GM12892 (cell line): Measurements from ENCODE around the gene SOBP.
A peak's percentile ranks its signal among the peaks of the same experiment; 100 is the strongest.

Experiments
- DNase-seq: peaks from one replicate; pipeline ENCODE4 v3.0.0; 2011; ENCODE audit not compliant: insufficient read length
- FAIRE-seq: peaks from 2 replicates; lab custom pipeline; 2011; peaks lifted over from hg19 to GRCh38; lab: Jason Lieb, UNC
- POLR2A ChIP-seq: IDR thresholded peaks from 2 replicates; pipeline ENCODE4 v1.6.1; 2011; ENCODE audit warnings: low read depth, low read length, control low read depth
- POLR2AphosphoS5 ChIP-seq: IDR thresholded peaks from 2 replicates; pipeline ENCODE4 v1.6.1; 2011; ENCODE audit warnings: low read depth, low read length, control low read depth
- TAF1 ChIP-seq: IDR thresholded peaks from 2 replicates; pipeline ENCODE4 v1.6.1; 2011; ENCODE audit warnings: low read depth, mild to moderate bottlenecking, control low read depth, low read length, borderline replicate concordance

SOBP gene

DNA sequence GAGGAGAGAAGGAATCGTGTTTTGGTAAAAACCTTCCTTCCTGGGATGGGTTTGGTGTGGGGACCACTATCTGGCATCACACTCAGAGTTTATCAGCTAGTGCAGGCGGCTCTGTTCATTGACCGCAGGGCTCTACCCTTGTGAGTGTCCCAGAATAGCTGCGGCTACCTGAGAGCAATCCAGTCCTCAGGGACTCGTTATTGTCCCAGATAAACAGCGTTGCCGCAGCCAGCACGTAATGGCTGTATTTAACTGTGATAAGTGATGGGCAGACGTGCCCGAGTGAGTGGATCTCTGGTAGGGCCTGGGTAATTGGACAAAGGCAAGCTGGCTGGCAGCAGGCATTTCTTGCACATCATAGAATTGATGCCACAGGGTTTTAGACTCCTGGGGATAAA, 163.3 kb downstream of the SOBP start:
- FAIRE-seq (no peak), DNase-seq (no peak)

DNA sequence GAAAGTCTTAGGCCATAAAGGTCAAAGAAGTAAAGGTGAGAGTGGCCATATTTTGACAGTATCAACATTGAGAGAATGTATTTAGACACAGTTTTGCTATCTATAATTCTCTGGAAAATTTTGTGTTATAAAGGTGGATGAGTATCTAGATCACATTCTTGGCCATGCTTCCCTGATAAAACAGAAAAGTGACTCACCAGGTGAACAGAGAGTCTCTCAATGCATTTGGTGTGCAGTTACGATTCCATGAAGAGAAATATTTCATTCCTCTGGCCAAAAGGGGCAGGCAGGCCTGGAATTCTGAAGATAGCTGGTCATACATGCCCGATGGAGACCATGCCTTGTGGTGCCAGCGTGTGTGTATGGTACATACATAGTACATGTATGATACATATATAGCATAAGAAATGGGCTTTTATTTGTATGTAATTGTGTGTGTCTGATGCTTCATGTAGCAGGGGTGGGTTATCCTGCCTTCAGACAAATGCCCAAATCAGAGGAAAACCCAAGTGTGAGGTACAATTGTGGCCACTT, 164.0 kb downstream of the SOBP start:
- no peak for FAIRE-seq
- TF ChIP-seq TAF1 (no peak), POLR2AphosphoS5 (no peak), POLR2A (no peak)
- DNase-seq, result no peak

More for the DNA sequence above, 163.3 kb downstream of the SOBP start:
- TF ChIP-seq TAF1, result no peak
- no peak for TF ChIP-seq POLR2A

DNA sequence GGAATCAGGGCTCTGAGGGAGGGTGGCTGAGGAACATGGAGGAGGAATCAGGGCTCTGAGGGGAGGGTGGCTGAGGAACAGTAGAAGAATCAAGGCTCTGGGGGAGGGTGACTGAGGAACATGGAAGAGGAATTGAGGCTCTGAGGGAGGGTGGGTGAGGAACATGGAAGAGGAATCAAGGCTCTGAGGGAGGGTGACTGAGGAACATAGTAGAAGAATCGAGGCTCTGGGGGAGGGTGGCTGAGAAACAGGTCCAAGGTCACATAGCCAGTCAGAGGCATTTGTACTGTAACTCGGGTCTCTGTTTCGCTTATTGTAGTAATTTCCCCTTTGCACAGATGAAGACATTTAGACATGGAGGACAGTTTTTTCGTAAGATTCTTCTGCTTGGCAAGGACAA, 164.8 kb downstream of the SOBP start:
- TF ChIP-seq POLR2A (no peak), POLR2AphosphoS5 (no peak), TAF1 (no peak)
- no peak for FAIRE-seq

DNA sequence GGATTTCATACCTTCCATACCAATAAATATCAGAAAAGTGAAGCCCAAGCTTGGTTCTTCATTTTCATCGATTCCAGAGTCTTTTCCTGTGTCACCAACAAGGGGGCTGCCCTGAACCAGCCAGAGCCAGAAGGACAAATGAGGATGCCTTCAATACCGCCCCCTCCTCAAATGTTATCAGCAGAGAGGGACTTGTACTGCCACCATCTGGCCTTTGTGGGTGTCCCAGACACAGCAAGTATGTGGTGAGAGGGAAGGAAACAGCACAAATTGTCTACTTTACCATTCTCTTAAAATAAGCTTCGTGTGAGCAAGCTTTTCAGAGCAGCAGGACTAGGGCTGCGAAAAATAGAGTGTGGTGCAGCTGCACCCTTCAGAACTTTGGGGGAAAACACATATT, 165.3 kb downstream of the SOBP start:
- no peak for DNase-seq
- TF ChIP-seq TAF1, result no peak
- TF ChIP-seq POLR2A, result no peak
- TF ChIP-seq POLR2AphosphoS5, result no peak
- FAIRE-seq, result peak; percentile 50

More for the DNA sequence above, 164.8 kb downstream of the SOBP start:
- no peak for DNase-seq

DNA sequence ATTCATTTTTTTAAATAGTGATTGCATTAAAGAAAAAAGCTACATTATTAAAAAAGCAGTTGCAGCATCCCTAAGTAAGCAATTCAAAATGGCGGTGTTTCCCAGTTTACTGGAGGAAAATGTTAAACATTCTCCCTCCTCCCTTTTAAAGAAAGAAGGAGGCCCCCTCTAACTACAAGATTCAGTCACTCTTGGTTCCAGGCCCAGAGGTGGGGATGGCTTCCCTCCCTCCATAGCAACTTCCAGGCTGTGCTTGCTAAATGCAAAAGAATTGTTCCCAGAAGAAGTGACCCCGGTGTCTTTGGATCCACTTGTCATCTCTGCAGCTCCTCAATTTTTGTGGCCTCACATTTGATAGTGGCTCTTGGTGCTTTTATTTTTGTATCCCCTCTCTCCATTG, 165.9 kb downstream of the SOBP start:
- FAIRE-seq (no peak), DNase-seq (no peak)
- TF ChIP-seq POLR2AphosphoS5 (no peak), TAF1 (no peak), POLR2A (no peak)

DNA sequence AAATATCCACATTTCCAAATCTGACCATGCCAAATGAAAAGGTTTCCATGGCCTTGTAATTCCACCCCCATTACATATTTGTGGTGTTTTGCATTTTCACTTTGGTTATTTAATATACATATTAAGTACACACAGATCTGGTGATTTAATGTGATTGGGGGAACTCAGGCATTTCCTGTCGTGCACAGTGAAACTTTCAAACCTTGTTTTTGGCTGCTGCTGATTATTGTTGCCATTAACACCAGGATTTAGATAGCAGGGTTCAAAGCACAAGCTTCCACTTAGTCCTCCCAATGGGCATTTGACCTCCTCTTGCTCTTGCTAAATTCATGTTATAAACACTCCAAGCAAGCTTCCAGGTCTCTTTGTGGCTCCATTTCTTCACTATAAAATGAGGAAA, 166.5 kb downstream of the SOBP start:
- FAIRE-seq (peak; percentile 92), DNase-seq (no peak)
- TF ChIP-seq POLR2AphosphoS5 (no peak), TAF1 (no peak), POLR2A (no peak)

DNA sequence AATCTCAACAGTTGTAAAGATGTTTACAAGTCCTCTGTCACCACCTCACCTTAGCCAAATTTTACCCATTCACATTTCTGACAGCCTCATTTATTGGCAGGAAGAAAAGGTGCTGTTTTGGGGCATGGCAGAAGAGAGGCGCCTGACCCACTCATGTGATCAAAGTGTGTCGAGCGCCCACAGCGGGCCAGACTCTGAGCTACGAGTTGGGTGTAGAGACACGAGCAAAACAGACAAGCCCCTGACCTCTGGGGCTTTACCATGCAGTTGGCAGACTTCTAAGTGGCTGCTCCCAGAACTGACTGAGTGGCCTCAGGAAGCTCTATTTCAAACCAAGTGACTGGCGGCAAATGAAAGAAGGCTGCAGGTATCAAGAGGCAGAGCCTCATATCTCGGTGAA, 167.0 kb downstream of the SOBP start:
- DNase-seq (no peak), FAIRE-seq (no peak)
- no peak for TF ChIP-seq POLR2A
- no peak for TF ChIP-seq TAF1

DNA sequence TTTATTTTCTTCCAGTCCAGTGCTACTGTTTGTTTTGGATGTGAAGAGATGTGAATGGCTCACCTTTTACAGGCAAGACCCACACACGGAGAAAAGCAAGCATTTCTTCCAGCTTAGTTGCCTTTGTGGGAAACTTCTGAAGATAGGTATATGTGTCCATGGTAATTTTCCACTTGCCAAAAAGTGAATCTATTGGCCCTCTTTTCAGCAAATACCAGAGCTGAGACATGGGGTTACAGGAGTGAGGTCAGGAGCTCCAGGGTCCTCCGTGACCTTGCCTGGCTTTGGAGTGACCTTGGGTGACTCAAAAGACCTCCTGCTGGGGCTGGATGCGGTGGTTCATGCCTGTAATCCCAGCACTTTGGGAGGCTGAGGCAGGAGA, 167.4 kb downstream of the SOBP start:
- FAIRE-seq (no peak), DNase-seq (no peak)
- TF ChIP-seq POLR2A, result no peak
- no peak for TF ChIP-seq TAF1
- TF ChIP-seq POLR2AphosphoS5, result no peak

DNA sequence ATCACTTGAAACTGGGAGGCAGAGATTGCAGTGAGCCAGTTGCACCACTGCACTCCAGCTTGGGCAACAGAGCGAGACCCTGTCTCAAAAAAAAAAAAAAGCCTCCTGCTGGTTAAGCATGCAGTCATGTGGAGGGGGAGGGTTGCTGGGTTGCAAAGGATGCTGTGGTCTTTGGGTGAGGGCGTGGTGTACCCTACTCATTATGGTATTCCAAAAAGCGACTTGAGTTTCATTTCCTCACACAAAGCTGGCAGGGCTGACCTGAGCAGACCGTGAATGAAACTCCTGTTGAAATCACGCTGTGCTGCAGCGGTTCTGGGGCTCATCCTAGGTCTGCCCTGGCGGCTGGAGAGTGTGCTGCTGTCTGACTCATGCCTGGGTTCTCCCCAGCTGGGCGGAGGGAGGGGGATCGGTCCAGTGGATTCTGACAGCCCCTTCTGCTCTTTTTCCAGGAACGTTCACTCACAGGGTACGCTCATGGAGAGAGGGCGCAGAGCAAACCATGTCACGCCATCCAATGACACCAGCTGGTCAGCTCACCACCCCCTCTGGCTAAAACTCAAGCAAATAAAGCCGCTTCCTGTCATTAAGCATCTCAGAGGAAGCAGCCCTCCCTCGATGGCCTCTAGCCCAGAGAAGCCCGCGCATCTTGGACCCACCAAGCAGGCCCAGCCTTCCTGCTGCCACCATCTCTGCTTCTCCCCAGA, 168.0 kb downstream of the SOBP start:
- FAIRE-seq (peak; percentile 98), DNase-seq (no peak)
- peak; percentile 85 for TF ChIP-seq TAF1
- TF ChIP-seq POLR2AphosphoS5, result peak; percentile 68; the same call in 1 of the 2 replicates
- TF ChIP-seq POLR2A, result peak; percentile 69

DNA sequence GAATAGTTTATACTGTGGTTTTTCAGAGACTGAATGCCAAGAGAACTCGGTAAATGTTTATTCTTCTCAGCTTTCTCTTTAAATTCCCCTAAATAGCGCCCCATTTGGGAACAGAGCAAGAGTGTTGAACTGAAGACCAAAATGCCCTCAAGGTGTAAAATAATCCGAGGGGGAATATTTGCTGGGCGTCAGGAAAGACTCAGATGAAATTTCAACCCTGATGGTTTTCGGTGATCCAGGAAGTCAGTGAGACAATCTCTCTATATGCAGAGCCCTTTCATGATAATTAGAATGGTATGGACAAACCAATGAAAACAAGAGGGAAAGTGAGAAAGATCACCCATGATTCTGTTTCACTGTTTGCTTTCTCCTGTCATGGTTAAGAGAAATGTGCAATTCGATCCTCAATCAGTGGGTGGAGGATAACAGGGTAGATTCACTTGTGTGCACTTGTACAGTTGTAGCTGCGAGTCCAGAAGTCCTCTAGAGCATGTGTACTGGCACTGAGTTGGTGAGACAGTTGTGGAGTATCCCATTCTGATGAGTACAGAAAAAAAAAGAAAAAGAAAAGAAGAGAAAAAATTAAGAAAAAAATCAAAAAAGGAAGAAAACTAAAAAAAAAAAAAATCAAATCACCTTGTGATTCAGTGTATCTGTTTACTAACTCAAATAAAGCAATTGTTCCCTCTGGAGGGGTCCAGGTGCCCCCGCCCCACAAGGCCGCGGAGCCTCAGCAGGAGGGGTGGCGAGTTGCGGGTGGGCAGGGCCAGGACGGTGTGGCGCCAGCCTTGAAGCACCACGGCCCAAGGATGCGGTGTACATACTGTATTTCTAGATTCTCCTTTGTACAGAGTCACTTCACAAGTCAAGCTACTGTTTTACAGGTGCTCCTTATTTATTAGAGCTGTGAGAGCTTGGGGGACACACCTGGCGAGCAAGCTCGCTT, 169.3 kb downstream of the SOBP start:
- TF ChIP-seq TAF1 (no peak), POLR2A (no peak), POLR2AphosphoS5 (no peak)
- DNase-seq, result no peak
- FAIRE-seq, result peak; percentile 95

DNA sequence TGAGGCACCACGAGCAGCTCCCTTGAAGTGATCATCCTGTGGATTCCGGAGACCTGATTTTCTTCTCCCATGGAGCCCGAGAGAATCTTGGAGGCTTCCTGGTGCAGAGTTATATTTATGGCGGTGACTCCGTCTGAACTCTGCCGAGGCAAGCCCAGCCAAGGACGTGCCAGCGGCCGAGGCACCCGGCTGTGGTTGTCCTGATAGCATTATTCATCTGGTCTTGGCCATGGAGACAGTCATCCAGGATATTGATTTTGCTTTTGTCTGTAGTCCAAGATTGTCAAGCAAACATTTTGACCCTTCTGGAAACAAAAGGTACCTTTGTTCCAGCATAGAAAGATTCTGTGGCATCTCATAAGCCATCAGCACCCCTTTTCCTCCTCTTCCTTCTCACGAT, 170.9 kb downstream of the SOBP start:
- TF ChIP-seq TAF1 (no peak), POLR2AphosphoS5 (no peak), POLR2A (no peak)

More for the DNA sequence above, 170.9 kb downstream of the SOBP start:
- DNase-seq, result no peak
- no peak for FAIRE-seq
